LNCAP (cell line): ENCODE data around the gene ASPSCR1.

ENCODE experiments used
- TF ChIP-seq, protein P1 (sequence below): fragments of 450-650 bp; IDR thresholded peaks from 2 replicates; pipeline ENCODE4 v1.5.1; 2017; ENCODE audit warnings: mild to moderate bottlenecking

The ASPSCR1 gene

DNA sequence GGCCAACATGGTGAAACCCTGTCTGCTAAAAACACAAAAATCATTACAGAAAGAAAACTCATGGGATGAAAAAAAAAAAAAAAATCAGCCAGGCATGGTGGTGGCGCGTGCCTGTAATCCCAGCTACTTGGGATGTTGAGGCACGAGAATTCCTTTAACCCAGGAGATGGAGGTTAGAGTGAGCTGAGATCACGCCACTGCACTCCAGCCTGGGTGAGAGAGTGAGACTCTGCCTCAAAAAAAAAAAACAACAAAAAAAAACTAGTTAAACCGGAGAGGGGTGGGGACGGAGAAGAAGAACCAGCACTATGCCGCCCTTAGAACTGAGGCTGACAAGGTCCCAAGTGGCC, 9.1 kb upstream of the ASPSCR1 start:
- TF ChIP-seq, protein P1, sequence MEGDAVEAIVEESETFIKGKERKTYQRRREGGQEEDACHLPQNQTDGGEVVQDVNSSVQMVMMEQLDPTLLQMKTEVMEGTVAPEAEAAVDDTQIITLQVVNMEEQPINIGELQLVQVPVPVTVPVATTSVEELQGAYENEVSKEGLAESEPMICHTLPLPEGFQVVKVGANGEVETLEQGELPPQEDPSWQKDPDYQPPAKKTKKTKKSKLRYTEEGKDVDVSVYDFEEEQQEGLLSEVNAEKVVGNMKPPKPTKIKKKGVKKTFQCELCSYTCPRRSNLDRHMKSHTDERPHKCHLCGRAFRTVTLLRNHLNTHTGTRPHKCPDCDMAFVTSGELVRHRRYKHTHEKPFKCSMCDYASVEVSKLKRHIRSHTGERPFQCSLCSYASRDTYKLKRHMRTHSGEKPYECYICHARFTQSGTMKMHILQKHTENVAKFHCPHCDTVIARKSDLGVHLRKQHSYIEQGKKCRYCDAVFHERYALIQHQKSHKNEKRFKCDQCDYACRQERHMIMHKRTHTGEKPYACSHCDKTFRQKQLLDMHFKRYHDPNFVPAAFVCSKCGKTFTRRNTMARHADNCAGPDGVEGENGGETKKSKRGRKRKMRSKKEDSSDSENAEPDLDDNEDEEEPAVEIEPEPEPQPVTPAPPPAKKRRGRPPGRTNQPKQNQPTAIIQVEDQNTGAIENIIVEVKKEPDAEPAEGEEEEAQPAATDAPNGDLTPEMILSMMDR = no peak

DNA sequence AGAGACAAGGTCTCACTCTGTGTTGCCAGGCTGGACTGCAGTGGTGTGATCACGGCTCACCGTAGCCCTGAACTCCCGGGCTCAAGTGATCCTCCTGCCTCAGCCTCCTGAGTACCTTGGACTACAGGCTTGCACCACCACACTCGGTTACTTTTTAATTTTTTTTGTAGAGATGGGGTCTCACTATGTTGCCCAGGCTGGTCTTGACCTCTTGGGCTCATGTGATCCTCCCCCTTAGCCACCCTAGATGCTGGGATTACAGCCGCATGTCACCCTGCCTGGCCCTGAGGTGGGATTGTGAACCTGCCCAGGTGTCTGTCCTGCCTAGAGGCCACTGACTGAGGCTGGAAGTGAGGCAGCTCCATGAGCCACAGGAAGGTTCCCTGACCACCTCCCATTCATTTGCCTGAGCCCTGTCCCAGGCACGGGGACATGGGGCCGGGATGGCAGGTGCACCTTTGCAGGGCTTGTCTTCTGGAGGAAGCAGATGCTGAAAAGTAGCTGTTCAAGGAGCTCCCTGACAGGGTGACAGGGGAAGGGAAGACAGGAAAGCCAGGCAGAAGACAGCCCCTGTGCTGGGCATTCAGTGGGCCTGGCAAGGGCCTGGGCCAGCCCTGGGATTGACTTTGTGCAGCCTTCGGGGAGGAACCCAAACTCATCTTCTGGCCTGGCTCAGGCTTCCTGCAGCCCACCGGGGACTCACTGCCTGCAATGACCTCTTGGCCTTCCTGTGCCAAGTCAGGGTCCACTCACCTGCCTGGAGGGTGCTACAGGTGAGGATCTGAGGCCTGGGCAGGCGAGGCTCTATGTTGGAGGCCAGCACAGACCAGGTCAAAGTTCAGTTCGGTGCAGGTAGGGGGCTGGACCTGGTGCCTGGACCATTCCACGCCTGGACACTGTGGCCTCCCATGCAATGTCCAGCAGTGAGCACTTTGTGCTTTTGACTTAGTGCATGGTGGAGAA, 8.3 kb upstream of the ASPSCR1 start:
- TF ChIP-seq, protein P1 = no peak

DNA sequence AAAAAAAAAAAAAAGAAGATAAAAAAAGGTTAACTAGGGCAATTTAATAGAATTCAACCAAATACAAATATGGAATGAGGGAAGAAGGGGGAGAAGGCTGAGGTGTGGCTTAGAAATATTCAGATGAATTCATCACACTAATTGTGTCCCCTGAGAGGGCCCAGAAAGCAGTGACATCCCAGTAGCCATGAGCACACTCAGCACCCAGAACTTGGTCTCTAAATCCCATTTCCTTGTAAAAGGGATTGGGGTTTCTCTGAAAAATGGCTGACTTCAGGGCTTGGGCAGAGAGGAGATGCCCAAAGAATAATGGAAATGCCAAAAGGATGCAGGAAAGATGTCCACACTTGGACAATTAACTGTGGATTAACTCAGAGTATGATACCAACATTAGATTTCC, 4.0 kb upstream of the ASPSCR1 start:
- TF ChIP-seq, protein P1 = no peak

DNA sequence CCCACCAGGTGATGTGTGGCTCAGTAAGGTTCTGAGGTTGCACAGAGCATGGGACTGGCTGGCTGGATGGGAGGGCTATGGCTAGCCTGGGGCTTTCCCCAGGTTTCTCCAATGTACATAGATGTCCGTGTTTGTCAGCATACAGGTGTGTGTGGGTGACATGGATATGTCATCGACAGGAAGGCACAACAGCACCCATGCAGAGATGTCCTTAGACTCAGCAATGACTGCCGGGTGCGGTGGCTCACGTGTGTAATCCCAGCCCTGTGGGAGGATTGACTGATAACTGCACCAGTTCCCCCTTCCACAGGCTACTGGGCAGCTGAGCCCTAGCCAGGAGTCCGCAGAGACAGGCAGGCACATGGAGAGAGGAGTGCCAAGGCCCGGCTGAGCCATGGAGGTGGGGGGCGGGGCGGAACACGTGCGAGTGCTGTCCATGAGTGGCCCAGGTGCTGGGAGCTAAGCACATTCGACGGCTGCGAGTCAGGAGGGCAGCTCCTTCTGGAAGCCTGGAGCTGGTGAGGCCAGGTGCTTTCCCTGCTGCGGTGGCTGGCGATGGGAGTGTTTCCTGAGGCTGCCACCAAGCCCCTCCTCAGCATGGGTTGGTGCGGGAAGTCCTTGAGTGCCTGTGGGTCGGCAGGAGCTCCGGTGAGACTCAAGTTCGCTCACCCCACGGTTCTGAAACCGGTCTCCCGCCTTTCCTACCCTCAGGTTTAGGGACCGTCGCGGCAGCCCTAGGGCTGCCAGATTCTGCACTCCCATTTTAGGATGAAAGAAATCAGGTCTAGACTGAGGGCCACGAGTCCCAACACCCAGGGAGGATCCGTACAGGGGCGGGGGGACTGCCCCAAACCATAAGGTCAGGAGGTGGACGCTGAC, 858 bp upstream of the ASPSCR1 start:
- TF ChIP-seq, protein P1 = no peak

DNA sequence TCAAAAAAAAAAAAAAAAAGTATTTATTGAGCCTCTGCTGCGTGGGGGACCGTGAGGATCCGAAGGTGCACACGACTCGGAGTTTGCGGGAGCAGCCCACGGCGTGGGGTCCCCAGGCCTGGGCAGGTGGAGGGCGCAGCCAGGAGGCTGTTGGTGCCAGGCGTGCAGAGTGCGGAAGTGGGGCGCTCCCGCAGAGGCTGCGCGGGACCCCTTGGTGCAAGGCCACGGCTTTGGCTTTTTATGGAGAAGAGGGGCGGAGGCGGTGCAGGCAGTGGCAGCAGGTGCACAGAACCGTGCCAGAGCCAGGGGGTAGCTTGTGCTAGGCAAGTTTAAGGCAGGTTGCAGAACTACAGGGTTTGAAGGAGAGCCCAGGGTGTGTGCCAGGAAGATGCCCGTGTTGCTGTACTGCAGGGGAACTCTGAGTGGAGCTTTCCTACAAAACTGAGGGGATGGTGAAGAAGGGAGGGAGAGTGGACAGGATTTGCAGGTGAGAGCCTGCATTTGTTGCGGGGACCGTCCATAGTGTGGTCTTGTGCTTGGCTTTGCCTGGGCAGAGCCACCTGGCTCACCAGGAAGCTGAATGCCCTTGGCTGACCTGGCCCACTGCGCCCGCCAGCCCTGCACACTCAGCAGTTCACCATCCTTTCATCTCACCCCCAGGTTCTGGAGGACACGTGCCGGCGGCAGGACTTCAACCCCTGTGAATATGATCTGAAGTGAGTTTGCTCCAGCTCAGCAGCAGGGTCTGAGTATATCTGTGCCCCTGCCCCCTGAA, 1.3 kb downstream of the ASPSCR1 start:
- TF ChIP-seq, protein P1 = no peak

DNA sequence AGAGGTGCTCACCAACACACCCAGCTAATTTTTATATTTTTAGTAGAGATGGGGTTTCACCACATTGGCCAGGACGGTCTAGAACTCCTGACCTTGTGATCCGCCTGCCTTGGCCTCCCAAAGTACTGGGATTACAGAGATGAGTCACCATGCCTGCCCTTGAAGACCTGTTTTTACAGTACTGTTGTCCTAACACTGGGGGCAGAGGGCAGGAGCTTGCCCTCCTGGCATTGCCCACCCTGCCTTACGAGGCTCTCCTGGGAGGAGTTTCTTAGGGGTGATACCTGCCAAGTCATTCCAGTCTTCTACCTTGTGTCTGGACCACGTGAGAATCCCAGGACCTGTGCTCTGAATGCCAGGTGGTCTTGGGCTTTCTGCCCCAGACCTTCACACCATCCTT, 2.7 kb downstream of the ASPSCR1 start:
- TF ChIP-seq, protein P1 = no peak
